Right lobe of liver (tissue), 4 donors: ENCODE data around the gene PTPRN2.

Experiments
- CTCF ChIP-seq, 4 donors: fragments of 200-600 bp in 3 of 4; fragments of 450-650 bp in 1 of 4; IDR thresholded peaks; one replicate each; pipeline versions ENCODE4 v1.5.1 to v1.8.0; 2016 to 2022; ENCODE audit warnings: antibody characterized with exemption in 4 of 4, mild to moderate bottlenecking in 2 of 4
- POLR2A ChIP-seq: fragments of 450-650 bp; IDR thresholded peaks from one replicate; pipeline ENCODE4 v1.6.1; 2017; ENCODE audit warnings: antibody characterized with exemption, mild to moderate bottlenecking
- donor health status: DM: no; HTN: no; CAD: no.
- donor health status: DM: no; HTN: no; CAD: no.
- donor health status: DM: no; HTN: yes; CAD: no.

GRCh38 chr7:158548726-158549125, 38.9 kb downstream of the PTPRN2 start:
- TF ChIP-seq CTCF (IDR thresholded peaks at IDR 0.05): no peak
- no peak for TF ChIP-seq POLR2A
